ENCODE measurements around the gene ARSB.

DNA sequence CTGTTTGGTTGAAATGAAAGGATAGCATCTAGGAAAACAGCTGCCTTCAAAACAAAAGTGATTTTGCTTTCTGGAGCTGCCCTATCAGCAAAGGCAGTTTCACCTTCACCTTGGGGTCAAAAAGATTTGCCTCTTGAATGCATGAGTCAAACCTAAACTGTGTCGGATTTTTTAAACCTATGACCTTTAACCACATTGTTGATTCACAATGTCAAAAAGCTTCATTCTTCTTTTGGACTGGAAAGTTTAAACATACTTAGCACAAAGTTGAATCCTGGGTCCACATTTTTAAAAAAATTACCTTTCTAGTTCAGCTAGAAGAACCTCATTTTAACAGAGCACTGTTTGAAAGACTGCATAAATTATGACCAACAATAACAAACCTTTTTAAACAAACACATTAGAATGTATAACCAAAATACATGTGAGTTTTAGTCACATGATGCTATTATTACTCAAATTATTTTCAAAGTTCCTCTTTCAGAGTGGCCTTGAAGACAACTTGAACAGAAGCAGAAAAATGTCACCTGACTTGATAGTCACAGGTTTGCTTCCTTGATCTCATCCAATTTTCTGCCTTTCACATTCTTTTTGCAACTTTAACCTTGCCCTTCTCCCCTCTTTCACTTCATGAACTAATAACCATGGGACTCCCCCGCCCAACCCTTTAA, 226.8 kb downstream of the ARSB start:
- TF ChIP-seq, protein P1, sequence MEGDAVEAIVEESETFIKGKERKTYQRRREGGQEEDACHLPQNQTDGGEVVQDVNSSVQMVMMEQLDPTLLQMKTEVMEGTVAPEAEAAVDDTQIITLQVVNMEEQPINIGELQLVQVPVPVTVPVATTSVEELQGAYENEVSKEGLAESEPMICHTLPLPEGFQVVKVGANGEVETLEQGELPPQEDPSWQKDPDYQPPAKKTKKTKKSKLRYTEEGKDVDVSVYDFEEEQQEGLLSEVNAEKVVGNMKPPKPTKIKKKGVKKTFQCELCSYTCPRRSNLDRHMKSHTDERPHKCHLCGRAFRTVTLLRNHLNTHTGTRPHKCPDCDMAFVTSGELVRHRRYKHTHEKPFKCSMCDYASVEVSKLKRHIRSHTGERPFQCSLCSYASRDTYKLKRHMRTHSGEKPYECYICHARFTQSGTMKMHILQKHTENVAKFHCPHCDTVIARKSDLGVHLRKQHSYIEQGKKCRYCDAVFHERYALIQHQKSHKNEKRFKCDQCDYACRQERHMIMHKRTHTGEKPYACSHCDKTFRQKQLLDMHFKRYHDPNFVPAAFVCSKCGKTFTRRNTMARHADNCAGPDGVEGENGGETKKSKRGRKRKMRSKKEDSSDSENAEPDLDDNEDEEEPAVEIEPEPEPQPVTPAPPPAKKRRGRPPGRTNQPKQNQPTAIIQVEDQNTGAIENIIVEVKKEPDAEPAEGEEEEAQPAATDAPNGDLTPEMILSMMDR (IDR thresholded peaks at IDR 0.05; ENCODE audit: low read length), result no peak
- TF ChIP-seq EZH2phosphoT487 (IDR thresholded peaks at IDR 0.05; ENCODE audit: low read length) (no peak), EZH2 (optimal IDR thresholded peaks at IDR 0.05; ENCODE audit: low read depth, low read length) (no peak)
